22Rv1 (cell line): ENCODE measurements around the gene SASH3.

ENCODE experiments used
- ZFX ChIP-seq: fragments of 450-650 bp; IDR thresholded peaks from 2 replicates; pipeline ENCODE4 v1.6.1; 2017; ENCODE audit warnings: antibody characterized with exemption, borderline replicate concordance
- TF ChIP-seq, protein P1 (sequence below): fragments of 450-650 bp; IDR thresholded peaks from 2 replicates; pipeline ENCODE4 v1.5.1; 2017; ENCODE audit warnings: mild to moderate bottlenecking

DNA sequence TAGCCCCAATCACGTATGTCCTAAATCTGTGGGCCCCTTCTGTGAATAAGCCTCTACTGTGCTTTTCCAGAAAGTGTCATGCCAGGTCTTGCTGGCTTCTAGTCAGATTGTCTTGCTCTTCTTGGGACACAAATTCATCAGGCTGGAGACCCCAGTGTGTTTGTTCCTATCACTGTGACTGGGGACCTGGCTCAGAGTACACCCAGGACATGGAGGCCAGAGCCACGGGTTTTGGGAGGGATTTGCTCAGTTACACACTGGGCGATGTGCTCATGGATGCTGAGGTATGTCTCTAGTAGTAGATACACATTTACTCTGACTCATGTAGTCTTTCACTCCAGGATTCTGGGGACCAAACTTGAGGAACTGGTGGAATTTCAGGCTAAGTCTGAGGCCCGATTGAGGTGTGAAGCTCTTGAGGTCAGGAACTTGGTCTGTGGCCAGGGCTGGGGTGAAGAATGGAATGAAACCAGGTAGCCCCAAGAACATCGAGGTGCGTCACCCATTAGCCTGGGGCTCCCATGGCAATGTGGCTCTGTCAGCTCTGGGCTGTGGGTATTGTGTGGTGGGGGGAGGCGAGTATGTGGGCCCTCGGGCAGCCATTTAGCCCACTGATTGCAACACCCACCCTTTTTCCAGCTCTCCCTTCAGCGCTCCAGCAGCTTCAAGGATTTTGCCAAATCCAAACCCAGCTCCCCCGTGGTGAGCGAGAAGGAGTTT is 7.7 kb downstream of the SASH3 start:
- TF ChIP-seq, protein P1, sequence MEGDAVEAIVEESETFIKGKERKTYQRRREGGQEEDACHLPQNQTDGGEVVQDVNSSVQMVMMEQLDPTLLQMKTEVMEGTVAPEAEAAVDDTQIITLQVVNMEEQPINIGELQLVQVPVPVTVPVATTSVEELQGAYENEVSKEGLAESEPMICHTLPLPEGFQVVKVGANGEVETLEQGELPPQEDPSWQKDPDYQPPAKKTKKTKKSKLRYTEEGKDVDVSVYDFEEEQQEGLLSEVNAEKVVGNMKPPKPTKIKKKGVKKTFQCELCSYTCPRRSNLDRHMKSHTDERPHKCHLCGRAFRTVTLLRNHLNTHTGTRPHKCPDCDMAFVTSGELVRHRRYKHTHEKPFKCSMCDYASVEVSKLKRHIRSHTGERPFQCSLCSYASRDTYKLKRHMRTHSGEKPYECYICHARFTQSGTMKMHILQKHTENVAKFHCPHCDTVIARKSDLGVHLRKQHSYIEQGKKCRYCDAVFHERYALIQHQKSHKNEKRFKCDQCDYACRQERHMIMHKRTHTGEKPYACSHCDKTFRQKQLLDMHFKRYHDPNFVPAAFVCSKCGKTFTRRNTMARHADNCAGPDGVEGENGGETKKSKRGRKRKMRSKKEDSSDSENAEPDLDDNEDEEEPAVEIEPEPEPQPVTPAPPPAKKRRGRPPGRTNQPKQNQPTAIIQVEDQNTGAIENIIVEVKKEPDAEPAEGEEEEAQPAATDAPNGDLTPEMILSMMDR = no peak
- no peak for TF ChIP-seq ZFX
